Prostate gland (tissue), 2 donors: Measurements from ENCODE around the gene KCNAB1.
"Not testable (repeated sequence)": the region's sequence is repeated elsewhere in the genome, so short reads cannot be mapped to it uniquely, and the experiment has no call there.

Experiments used
- CTCF ChIP-seq, 4 experiments: fragments of 200-600 bp in 2 of 4; fragments of 450-650 bp in 2 of 4; sonication (generic) in 2 of 4; IDR thresholded peaks; 1 replicate in 3 of 4; 2 replicates in 1 of 4; pipeline ENCODE4 v1.5.1; 2016 to 2019; ENCODE audit warnings: antibody characterized with exemption in 4 of 4, mild to moderate bottlenecking in 2 of 4, moderate library complexity in 2 of 4
- POLR2A ChIP-seq: fragments of 450-650 bp; IDR thresholded peaks from one replicate; pipeline ENCODE4 v1.6.1; 2016; ENCODE audit warnings: antibody characterized with exemption, mild to moderate bottlenecking
- POLR2AphosphoS5 ChIP-seq: sonication (generic); formaldehyde crosslinking; IDR thresholded peaks from one replicate; pipeline ENCODE4 v1.6.1; 2017; ENCODE audit warnings: antibody characterized with exemption

- TF ChIP-seq CTCF (IDR thresholded peaks at IDR 0.05); POLR2AphosphoS5; POLR2A: not testable (repeated sequence)
Observed at GRCh38 chr3:156099348-156099747, 21.0 kb upstream of the KCNAB1 start.
